Esophagus muscularis mucosa (tissue), 4 donors: ENCODE measurements around the gene ZC3H12A. TPM values are rescaled to one million over a fixed set of nuclear protein-coding genes. Genes with fewer than 3 reads are reported as not detected.
A peak's percentile ranks its signal among the peaks of the same experiment; 100 is the strongest.

Source experiments
- DNase-seq: peaks from one replicate; pipeline ENCODE4 v3.0.0-alpha.2; 2017; ENCODE audit errors: extremely low spot score
- H3K27ac ChIP-seq, 4 donors: fragments of 200-600 bp; sonication (generic); replicated peaks in 1 of 4; 1 replicate in 3 of 4; 2 replicates in 1 of 4; pipeline ENCODE4 v1.5.1; 2016 to 2019; ENCODE audit warnings: mild to moderate bottlenecking in 1 of 4
- H3K27me3 ChIP-seq, 4 donors: fragments of 200-600 bp; sonication (generic); one replicate each; pipeline versions ENCODE4 v1.5.1 to v1.6.0; 2016 to 2019
- H3K36me3 ChIP-seq, 4 donors: fragments of 200-600 bp; sonication (generic); one replicate each; pipeline ENCODE4 v1.5.1; 2016 to 2019
- H3K4me1 ChIP-seq, 4 donors: fragments of 200-600 bp; sonication (generic); one replicate each; pipeline ENCODE4 v1.5.1; 2016 to 2019
- H3K4me3 ChIP-seq, 4 donors: fragments of 200-600 bp; sonication (generic); 1 replicate in 2 of 4; 2 replicates in 2 of 4; pipeline ENCODE4 v1.5.1; 2016 to 2019; ENCODE audit warnings: mild to moderate bottlenecking in 4 of 4, moderate library complexity in 1 of 4
- H3K9me3 ChIP-seq, 4 donors: fragments of 200-600 bp; sonication (generic); 1 replicate in 3 of 4; 2 replicates in 1 of 4; pipeline ENCODE4 v1.5.1; 2016 to 2019
- CTCF ChIP-seq, 3 experiments: fragments of 200-600 bp in 2 of 3; fragments of 450-650 bp in 1 of 3; sonication (generic) in 2 of 3; IDR thresholded peaks; one replicate each; pipeline ENCODE4 v1.5.1; 2017 to 2019; ENCODE audit warnings: antibody characterized with exemption in 3 of 3, mild to moderate bottlenecking in 2 of 3, moderate library complexity in 1 of 3
- EP300 ChIP-seq: sonication (generic); formaldehyde crosslinking; IDR thresholded peaks from one replicate; pipeline ENCODE4 v1.6.1; 2017; ENCODE audit warnings: antibody characterized with exemption
- POLR2A ChIP-seq: fragments of 450-650 bp; IDR thresholded peaks from one replicate; pipeline ENCODE4 v1.6.1; 2017; ENCODE audit warnings: antibody characterized with exemption, moderate library complexity, mild to moderate bottlenecking, low read depth
- POLR2AphosphoS5 ChIP-seq, 2 donors: sonication (generic); formaldehyde crosslinking; IDR thresholded peaks; one replicate each; pipeline ENCODE4 v1.6.1; 2017; ENCODE audit warnings: antibody characterized with exemption in 2 of 2
- WGBS: methylation state at CpG from one replicate; pipeline ENCODE4 v1.1.5; 2018; 5-methylcytosine and 5-hydroxymethylcytosine counted together
- intact Hi-C: fragments of 100-400 bp; cut with DNase I; formaldehyde crosslinking; loops from one replicate; pipeline ENCODE4 v1.15.1; 2023
- total RNA-seq, 4 donors: library from RNA; depleted of rRNA; stranded (reverse); fragments of >200 nt; gene quantifications; one replicate each; pipeline versions ENCODE4 v1.1.0 to v1.2.1, GENCODE V29; 2016

Gene ZC3H12A
- total RNA-seq, 4 donors from 2014 or later = 9.6 to 23.5 (median 11.7) TPM

- DNase-seq = no peak
- TF ChIP-seq POLR2A = no peak
- no peak for TF ChIP-seq CTCF (IDR thresholded peaks at IDR 0.05)
- no peak for TF ChIP-seq POLR2AphosphoS5 (IDR thresholded peaks at IDR 0.05)
- TF ChIP-seq EP300 = no peak
- 86% methylated on average over 2 of the region's 2 CpGs for WGBS
- Histone ChIP-seq H3K27ac (no peak overlapping the region), H3K27me3 (no peaks in the 10 kb centered on the region), H3K4me1 (peaks cover 0 to 7% (median 2%) of the 10 kb centered on the region in 4 donors), H3K4me3 (no peak overlapping the region), H3K9me3 (no peaks in the 10 kb centered on the region), H3K36me3 (peaks cover 19 to 95% (median 65%) of the 10 kb centered on the region in 4 donors)
- intact Hi-C loops = no loop called here
Measured at GRCh38 chr1:37506740-37507139, 32.4 kb downstream of the ZC3H12A start.

GRCh38 chr1:37509181-37509580, 34.8 kb downstream of the ZC3H12A start:
- WGBS = 87% methylated on average over 4 of the region's 4 CpGs
- Histone ChIP-seq H3K36me3 (peaks cover 14 to 88% (median 59%) of the 10 kb centered on the region in 4 donors), H3K27ac (no peak overlapping the region)

DNA sequence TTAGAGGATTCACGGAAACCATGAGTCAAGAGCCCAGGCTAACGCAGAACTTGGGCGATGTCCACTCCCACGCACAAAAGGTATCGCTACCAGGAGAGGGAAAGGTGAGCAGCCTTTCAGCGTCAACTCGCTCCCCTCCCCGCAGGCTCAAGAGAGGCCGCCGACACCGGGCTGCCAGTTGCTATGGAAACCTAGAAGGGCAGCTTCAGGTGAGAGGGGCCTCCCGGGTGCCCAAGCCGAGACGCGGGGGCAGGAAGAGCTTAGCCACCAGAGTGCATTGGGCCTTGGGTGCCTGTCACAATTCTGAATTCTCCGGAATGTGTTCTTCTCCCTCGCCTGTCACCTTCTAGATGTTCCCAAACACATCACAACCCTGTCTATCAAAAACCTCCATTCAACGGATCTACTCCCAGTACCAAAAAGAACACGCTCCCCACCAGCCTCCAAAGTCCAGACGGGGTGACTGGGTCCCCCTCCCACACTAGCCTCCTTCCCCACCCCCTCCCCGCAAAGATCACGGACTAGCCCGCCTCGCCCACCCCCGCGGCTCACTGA, 39.5 kb downstream of the ZC3H12A start:
- Histone ChIP-seq H3K9me3 (no peaks in the 10 kb centered on the region), H3K4me3 (peak overlapping the region; percentile 93 to 98 (median 96)), H3K27me3 (no peaks in the 10 kb centered on the region), H3K4me1 (peaks cover 10 to 34% (median 28%) of the 10 kb centered on the region in 4 donors), H3K27ac (peak overlapping the region; percentile 92 to 95 (median 94)), H3K36me3 (peaks cover 2 to 41% (median 23%) of the 10 kb centered on the region in 4 donors)
- TF ChIP-seq POLR2AphosphoS5 (IDR thresholded peaks at IDR 0.05) = no peak
- no peak for TF ChIP-seq CTCF (IDR thresholded peaks at IDR 0.05)
- no peak for TF ChIP-seq EP300
- no peak for TF ChIP-seq POLR2A
- WGBS = 4% methylated on average over 19 of the region's 26 CpGs
- DNase-seq = no peak
- intact Hi-C loops = loop anchor here (10.0 kb wide), 2 partner anchors 81 to 171 kb away; partner anchors contain the start of gene GNL2

More at GRCh38 chr1:37509181-37509580, 34.8 kb downstream of the ZC3H12A start:
- intact Hi-C loops = no loop called here
- DNase-seq = no peak
- no peak overlapping the region for H3K4me3 ChIP-seq
- H3K4me1 ChIP-seq = peaks cover 10 to 29% (median 21%) of the 10 kb centered on the region in 4 donors
- no peaks in the 10 kb centered on the region for H3K27me3 ChIP-seq
- no peaks in the 10 kb centered on the region for H3K9me3 ChIP-seq
- TF ChIP-seq POLR2A (no peak), EP300 (no peak), POLR2AphosphoS5 (IDR thresholded peaks at IDR 0.05) (no peak), CTCF (IDR thresholded peaks at IDR 0.05) (no peak)

DNA sequence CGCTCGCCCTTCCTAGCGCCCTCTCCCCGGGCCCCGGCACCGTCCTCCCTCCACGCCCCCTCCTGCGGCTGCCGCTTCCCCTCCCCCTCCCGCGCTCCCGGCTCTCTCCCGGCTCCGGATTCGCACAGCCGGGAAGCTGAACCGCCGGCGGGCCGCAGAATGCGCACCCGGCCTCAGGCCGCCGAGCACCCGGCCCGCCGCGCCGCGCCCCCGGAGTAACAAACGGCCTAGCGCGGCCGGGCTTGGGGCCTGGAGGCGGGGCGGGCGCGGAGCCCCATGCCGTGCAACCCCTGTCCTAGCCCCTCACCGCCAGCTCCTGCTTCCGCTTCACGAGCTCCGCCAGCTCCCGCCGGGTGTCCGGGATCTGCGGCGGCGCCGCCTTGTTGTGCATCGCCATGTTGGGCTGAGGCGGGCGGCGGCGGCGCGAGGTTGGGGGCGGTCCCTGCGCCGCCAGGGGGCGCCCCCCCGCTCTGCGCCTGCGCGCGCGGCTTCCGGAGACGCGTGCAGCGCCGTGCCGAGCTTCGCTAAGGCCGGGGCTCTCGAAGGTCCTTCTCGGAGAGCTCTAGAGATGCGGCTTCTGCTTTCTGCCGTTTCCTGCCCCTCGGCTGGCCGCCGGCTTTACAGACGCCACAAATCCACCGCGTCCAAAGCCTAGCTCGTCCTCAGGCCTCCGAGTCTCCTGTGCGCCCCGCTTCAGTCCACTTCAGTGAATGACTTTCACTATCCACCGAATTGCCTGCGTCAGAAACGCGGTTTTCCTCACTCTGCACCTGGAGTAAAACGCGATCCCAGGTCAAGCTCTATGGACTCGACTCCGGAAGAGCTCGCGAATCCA, 40.2 kb downstream of the ZC3H12A start, which contains the start of gene MEAF6:
Gene MEAF6 (minus strand): TSS at position 417 of the 835 bp plus-strand sequence. CDS start 20 bp downstream, at position 397.
- H3K27ac ChIP-seq = peak within 1 kb of the TSS; percentile 92 to 95 (median 94)
- no peak for TF ChIP-seq EP300
- peak; percentile 82 to 93 for TF ChIP-seq POLR2AphosphoS5 (IDR thresholded peaks at IDR 0.05)
- peak; percentile 81 to 89 (median 84) for TF ChIP-seq CTCF (IDR thresholded peaks at IDR 0.05)
- TF ChIP-seq POLR2A = peak; percentile 36
- peaks cover 0 to 35% (median 16%) of the 10 kb centered on the region in 4 donors for H3K36me3 ChIP-seq
- DNase-seq = peak; percentile 93
- no peaks in the 10 kb centered on the region for H3K9me3 ChIP-seq
- no peaks in the 10 kb centered on the region for H3K27me3 ChIP-seq
- WGBS = 2% methylated on average over 22 of the region's 100 CpGs
- intact Hi-C loops = loop anchor here (10.0 kb wide), 2 partner anchors 80 to 170 kb away; partner anchors contain the start of gene GNL2
- peak within 1 kb of the TSS; percentile 93 to 98 (median 96) for H3K4me3 ChIP-seq
- peaks cover 10 to 34% (median 28%) of the 10 kb centered on the region in 4 donors for H3K4me1 ChIP-seq
